ENCODE measurements around the gene PIGN.
"Not testable (repeated sequence)": the region's sequence is repeated elsewhere in the genome, so short reads cannot be mapped to it uniquely, and the experiment has no call there.

The PIGN gene

DNA sequence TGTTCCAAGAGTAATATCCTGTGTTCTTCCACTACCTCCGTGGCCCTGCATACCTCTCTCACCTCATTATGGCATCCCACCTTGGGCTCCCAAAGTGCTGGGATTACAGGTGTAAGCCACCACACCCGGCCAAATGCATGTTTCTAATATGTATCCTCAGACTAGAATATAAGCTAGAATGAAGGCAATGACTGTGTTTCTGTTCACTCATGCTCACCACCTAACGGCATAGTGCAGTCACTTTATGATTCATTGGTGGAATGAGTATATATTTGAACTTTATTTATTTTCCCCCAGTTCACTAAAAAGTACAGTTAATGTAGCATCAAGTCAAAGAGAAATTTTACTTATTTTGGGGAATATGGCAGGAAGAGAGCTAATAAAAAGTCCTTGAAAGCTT lies 11.3 kb downstream of the PIGN start:
- no peak for DNase-seq

DNA sequence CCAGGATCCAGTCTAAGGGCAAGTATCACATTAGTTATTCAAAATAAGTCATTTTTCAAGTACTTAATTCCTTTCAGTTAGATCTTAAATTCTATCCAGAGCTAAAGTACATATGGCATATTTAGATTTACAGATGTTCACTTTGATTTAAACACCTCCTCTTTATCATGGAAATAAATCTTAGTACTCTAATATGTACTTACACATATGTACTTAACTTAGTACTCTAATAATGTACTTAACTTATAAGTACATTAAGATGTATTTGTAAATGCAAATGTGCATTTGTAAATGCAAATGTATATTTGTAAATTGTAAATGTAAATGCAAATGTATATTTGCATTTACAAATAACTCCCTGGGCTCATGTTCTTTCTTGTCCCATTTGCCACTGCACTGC lies 14.6 kb downstream of the PIGN start:
- no peak for DNase-seq

DNA sequence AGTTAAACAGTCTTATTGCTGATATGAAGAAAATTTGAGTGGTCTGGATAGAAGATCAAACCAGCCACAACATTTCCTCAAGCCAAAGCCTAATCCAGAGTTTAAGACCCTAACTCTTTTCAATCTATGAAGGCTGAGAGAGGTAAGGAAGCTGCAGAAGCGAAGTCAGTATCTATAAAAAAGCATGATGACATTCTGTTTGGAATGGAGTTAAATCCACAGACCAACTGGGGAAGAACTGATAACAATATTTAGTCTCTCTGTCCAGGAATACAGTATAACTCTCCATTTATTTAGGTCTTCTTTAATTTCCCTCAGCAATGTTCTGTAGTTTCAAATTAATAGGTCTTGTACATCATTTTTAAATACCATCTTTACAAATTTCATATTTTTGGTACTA lies 16.0 kb downstream of the PIGN start:
- DNase-seq, result no peak

DNA sequence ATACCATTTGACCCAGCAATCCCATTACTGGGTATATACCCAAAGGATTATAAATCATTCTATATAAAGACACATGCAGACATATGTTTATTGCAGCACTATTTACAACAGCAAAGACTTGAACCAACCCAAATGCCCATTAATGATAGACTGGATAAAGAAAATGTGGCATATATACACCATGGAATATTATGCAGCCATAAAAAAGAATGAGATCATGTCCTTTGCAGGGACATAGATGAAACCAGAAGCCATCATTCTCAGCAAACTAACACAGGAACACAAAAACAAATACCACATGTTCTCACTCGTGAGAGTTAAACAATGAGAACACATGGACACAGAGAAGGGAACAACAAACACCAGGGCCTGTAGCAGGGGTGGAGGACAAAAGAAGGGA lies 20.3 kb downstream of the PIGN start:
- DNase-seq, result not testable (repeated sequence)

DNA sequence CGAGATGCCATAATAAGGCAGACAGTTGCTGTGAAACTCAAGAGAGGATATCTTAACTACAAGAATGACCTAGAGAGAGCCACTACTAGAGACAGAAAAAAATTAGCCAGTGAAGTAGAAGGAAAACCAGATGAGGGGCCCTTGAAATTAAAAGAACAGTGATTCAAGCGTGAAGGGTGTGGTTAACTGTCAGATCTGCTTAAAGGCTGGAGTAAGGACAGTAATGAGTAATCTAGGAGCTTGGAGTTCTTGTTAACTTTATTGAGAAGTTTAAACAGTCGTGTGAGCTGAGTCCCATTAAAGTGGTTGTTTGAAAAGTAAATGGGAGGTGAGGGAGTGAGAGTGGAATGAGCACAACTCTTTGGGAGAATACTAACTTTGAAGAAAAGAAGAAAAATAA lies 21.3 kb downstream of the PIGN start:
- no peak for DNase-seq

DNA sequence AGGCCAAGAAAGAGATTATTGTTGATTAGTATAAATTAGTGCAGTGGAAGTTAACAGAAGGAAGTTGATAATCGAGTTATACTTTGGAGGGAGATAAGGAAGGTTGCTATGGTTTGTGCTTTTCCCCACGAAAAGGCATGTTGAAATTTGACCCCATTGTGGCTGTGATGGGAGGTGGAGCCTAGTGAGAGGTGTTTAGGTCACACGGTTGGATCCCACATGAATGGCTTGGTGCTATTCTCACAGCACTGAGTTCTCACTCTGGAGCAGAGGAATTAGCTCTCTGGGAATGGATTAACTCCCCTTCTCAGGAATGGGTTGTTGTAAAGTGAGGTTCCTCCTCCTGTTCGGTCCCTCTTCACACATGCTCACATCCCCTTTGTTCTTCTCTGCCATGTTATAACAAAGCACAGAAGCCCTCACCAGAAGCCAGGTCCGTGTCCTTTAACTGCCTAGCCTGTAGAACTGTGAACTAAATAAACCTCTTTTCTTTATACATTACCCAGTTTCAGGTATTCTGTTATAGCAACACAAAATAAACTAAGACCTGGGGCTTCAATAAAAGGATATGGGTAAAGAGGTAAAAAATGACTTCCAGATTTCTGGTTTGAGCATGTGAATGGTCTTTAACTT lies 21.9 kb downstream of the PIGN start:
- DNase-seq, result no peak

DNA sequence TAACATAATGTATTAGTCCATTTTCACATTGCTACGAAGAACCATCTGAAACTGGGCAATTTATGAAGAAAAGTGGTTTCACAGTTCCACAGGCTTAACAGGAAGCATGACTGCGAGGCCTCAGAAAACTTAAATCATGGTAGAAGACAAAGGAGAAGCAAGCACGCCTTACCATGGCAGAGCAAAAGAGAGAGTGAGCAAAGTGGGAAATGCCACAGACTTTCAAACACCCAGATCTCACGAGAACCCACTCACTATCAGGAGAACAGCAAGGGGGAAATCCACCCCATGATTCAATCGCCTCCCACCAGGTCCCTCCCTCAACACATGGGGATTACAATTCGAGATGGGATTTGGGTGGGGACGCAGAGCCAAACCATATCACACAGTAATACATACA lies 22.5 kb downstream of the PIGN start:
- DNase-seq, result no peak

DNA sequence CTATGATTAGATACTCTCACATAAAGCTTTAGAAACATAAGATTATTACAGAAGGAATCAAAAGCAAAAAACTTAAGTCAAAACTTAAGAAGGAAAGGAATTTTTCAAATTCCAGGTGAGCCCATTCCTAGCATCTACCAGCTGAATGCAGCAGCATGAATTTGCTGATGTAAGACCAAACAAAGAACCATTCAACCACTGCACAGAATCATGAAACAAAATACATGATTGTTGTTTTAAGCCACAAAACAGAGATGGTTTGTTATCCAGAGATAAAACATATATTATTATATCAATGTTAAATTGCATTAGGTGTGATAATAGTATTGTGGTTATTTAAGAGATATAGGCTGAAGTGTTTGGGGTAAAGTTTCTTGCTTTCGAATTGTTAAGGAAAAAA lies 29.0 kb downstream of the PIGN start:
- no peak for DNase-seq

DNA sequence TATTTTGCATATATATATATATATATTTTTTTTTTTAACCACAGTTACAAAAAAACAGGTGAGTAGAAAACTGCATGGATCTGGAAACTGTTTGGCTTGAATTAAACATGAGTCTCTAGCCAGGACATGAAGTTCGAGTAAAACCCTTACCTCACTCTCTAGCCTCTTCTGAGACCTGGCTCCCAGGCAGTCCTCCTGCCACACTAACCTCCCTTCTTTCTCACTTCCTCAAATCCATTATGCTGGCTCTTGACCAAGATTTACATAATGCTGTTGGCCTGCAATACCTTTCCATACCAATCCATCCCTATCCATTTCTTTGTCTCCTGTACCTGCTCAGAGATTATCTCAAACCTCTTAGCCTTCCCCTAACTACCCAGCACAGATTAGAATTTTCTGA lies 34.0 kb downstream of the PIGN start:
- no peak for DNase-seq

DNA sequence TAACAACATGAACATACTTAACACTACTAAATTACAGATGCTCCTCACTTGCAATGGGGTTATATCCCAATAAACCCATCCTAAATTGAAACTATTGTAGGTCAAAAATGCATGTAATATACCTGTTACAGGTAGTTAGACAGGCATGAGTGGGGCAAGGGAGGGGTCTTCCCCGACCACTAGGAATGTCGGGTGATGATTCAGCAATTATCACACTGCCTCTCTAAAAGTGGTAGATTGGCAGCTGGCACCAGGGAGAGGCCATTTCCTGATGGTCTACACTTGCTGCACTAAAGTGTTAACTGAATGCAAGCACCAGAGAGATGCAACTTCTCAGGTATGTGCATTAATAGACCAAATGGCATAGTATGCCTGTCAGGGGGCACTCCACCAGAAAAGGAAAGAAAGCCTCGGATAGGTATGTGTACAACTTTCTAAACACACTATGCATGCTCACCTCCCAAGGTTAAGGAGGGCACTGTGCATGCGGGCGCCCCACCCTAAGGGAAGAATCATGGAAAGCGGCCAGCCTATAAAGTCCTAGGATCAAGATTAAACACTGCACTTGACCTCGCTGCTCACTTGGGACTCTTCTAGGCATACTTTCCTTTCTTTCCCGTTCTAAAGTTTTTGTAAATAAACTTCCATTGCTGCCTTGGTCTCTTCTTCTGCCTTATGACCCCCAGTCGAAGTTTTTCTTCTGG lies 35.6 kb downstream of the PIGN start:
- no peak for DNase-seq

DNA sequence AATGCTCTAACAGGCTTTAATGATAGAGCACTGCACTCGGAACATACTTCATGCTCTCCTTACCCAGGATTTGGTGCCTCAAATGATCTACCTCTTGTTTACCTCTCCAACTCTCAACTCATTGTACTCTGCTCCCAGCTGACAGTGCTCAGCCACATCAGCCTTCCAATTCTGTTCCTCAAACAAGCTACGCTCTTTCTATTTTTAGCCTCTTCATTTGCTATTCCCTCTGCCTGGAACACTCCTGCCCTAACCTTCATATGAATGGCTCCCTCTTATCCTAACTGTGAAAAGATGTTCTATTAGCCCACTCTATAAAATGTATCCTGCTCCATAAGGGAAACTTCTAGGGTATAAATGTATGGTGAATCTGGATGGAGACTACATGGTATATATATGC lies 42.5 kb downstream of the PIGN start:
- no peak for DNase-seq

DNA sequence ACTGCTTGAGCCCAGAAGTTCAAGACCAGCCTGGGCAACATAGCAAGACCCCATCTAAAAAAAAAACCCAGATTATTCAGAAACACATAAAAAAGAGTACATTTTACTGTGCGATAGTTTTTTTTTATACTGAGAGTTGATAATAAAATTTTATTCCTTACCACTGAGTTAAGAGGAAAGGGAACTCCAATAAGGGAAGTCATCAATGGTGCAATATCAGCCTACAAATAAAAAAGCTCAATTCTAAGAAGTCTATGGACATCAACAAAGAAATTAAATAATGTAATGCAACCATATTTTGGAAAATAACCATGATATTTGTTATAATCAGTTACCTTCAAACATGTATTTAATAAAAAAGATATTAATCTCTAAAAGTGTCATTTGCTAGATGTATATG lies 46.6 kb downstream of the PIGN start:
- DNase-seq, result no peak

DNA sequence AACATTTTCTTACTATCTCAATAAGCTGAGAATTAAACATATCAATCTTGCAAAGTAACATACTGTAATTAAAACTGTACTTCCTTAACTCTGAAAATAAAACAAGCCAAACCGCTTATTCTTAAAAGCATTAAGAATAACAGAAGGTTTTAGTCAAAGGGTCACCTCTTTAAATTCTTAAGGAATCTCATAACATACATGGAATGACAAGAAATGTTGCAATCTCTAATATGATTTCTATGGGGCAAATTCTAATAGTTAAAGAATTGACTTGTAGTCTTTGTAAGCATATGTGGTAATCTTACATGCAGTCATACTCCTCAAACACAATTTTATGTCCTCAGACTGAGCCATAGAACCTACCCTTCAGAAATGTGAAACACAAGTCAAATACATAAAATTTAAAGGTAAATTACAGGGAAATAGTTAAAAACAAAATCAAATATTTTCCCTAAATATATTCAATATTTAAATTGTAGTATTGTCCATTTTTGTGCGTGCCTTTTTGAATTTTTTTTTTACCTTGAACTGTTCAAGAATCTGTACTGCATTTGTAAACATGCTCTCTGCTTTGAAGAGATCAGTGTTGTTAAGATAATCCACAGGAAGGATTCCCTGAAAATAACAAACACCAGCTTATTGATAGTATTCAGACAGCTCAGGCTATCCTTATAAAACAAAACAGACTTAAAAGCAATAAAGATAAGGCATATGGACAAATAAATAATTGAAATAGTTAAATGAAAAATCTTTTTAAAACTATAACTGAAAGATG lies 48.2 kb downstream of the PIGN start:
- DNase-seq, result no peak

DNA sequence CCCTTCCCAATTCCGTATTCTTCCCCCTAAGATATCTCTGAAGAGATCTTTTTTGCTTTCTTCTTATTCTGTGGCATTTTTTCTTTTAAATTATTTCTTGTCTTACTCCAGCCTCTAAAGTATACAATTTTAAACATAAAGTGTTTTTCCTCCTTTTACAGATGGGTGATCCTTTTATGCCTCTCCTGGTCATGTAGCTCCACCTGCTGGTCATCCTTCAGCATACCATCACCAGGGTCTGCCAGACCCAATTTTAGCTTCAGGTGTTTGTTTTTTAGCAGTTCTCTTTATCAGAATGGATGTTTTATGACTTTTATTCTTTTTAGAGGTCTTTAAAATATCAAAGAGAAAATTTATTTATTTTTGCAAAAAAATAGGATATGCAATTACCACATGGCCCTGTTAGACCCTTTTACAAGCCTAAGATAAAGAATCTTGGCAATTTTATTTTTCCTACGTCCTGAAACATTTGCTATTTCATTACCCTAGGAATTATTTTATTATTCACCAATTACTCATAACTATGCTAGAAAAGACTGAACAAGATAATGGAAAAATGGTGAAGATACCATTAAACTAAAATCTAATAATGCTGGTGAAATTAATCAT lies 55.5 kb downstream of the PIGN start:
- no peak for DNase-seq

DNA sequence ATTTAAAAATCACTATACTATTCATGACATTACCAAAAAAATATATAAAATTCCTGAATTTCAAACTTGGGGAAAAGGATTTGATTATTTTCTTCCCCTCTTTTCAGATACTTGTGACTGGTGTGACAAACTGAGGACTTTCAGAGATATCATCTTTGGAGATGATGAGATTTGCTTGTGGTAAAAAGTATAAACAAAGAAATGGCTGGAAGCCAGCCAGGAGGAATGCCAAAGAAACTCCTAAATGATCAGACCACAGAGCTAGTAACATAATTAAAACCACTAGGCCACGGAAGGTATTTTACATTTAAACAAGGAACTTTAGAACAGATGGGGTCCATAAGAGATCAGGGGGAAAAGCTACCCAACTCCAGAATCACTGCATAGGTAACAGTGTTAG lies 58.7 kb downstream of the PIGN start:
- DNase-seq, result no peak

DNA sequence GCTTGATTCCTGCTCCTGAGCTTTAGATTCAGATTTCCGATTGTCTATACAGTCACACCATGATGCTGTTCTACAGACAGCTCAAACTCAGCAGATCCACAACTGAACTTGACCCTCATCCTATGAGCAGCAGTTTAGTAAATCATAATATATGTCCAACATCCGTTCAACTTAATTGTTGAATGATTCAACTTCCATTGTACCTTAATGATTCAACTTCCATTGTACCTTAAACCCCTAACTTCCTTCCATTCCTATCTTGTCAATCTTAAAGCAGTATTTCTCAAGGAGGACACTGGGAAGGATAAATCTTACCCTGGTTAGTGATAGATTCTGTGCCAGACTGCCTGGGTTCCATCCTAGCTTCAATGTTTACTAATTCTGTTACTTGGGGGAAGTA lies 60.1 kb downstream of the PIGN start:
- no peak for DNase-seq

DNA sequence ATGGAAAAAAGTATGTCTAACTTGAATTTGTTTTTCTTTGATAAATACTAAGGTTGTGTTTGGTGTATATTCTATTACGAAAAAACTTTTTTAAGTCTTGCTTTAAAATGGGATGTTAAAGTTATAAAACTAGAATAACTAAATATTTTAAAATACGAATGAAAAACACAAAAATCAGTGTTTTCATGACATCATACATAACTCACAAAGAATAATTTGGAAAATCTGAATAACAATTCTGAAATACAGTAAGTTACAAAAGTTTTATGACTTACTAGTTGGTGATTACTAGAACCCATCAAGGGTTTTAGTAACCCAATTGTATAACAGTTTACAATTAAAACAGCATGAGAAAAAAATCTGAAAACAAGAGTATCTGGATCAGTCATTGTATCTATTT lies 61.2 kb downstream of the PIGN start:
- DNase-seq, result no peak

DNA sequence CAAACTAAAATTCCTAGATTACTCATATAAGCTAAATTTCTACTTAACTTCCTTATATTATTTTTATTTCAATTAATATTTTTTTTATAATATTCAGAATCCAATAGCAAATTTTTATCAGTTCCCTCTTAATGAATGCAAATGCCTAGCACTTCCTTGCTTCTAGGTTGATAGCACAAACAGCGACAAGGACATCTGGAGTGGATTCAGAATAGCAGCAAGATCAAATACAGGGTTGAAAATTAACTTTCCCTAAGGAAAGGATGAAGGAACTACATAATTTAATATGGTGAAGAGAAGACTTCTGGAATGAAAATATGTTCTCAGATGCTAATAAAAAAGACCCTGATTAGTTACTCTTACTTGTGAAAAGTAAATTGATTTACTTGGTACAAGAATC lies 64.5 kb downstream of the PIGN start:
- no peak for DNase-seq

DNA sequence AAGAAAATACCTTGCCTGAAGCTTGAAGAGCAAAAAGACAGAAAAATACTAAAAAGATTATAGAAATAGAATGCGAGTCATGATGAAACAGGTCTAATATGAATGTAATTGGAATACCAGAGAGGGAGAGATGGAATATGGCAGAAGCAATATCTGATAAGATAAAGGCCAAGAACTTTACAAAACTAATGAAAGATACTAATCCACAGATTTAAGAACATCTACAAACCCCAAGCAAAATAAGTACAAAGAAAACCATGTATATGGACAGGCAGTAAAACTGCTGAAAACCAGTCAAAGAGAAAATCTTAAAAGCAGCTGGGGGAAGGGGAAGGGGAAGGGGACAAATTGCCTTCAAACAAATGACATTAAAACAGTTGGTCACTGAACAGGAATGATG lies 67.0 kb downstream of the PIGN start:
- no peak for DNase-seq

DNA sequence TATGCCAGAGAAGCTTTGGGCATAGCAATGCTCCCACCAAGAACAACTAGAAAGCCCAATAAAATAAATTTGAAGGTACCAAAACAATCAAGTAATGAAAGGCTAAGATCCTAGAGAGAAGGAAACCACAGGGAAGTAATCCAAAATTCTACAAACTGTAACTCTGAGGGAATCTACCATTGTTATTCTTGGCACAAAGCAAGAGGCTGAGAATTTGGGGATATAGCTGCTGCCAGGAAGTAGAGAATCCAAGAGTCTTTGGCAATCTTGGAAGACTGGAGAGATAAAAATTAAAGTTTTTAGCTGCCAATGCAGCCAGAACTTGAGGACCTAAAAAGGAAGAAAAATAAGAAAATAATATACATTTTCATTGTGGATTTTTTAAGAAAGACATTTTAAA lies 68.5 kb downstream of the PIGN start:
- no peak for DNase-seq

DNA sequence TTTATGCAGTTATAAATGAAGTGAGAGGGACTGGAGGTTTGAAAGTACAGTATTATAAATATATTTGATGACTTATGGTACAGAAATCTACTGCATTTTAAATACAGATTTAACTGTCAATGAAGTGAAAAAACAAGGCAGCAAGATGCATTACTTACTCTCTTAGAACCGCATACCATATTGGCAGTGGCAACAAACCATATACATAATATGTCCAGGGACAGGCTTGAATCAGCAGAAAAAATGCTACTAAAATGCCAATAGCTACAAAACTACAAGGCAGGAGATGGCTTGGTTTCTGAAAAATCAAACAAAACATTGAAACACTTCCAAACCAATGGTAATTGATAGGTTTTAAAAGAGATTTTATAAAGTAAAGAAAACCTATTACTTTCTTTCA lies 77.2 kb downstream of the PIGN start:
- no peak for DNase-seq

DNA sequence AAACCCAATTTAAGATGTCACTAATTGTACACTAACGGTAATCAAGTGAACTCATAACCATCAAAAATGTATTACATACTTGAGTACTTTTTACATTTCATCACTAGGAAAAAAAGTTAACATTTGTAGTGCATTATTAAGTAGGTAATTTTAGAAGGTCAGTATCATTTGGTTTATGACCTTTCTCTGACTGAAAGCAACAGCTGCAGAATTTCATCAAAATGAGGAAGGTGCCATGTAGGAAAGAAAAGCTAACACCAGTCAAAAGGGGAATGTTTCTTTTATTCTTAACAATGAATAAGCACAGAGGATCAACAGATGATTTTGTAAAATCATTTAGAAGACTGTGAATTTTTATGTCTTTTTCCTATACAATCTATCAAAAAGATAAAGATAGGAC lies 79.0 kb downstream of the PIGN start:
- no peak for DNase-seq

DNA sequence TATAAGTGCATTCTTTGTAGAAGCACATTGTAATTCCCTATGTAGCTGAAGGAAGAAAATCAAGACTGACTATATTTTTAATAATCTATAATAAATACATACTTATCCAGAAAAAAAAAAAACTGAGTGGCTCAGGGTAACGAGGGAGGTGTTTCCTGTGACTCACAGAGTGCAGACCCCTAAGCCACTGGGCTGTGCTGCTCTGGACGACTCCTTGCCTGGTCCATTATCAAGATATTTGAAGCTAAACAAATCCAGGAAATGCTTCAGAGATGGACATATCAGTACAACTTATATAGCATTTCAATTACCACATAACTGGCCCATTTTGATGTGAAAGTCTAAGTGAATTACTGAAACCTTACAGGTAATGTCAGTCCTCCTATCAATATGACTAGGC lies 80.6 kb downstream of the PIGN start:
- DNase-seq, result no peak

DNA sequence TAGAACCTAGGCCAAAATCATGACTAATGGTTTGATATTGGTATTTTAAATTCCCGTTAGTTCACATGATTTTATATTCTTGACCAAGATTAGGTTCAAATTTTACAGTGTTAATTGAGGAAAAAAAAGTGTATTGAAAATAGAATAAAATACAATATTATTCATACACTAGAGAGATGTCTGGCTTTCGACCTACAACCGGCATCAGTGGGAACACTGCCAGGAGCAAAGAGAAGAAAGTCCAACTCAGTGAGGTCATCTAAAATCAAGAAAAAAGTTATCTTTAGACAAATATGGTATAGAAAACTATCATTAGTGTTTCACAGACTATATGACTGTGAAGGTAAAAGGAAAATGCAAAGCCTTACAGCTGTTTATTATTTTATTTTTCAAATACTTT lies 81.5 kb downstream of the PIGN start:
- DNase-seq, result no peak

Data from GOT3 (cell line).